Liver (tissue), 3 donors: ENCODE data around the gene LDLRAD4.

Source experiments
- ATF3 ChIP-seq: IDR thresholded peaks from 2 replicates; pipeline ENCODE4 v1.6.1; 2016; ENCODE audit warnings: antibody characterized with exemption
- CTCF ChIP-seq: fragments of 150-350 bp; IDR thresholded peaks from 2 replicates; pipeline ENCODE4 v1.5.1; 2017; ENCODE audit warnings: improper control_type of control experiment, low read depth, low read length; ENCODE audit not compliant: missing input control
- EGR1 ChIP-seq, 2 donors: IDR thresholded peaks; 2 replicates each; pipeline ENCODE4 v1.6.1; 2016 to 2018; ENCODE audit warnings: antibody characterized with exemption in 2 of 2, low read depth in 2 of 2
- GABPA ChIP-seq, 2 donors: IDR thresholded peaks in 1 of 2; conservative IDR thresholded peaks in 1 of 2; 2 replicates each; pipeline ENCODE4 v1.6.1; 2016; ENCODE audit warnings: antibody characterized with exemption in 2 of 2, mild to moderate bottlenecking in 1 of 2, moderate library complexity in 1 of 2
- HNF4A ChIP-seq, 2 donors: conservative IDR thresholded peaks; 2 replicates each; pipeline ENCODE4 v1.6.1; 2016; ENCODE audit warnings: antibody characterized with exemption in 2 of 2, mild to moderate bottlenecking in 2 of 2
- JUND ChIP-seq, 2 donors: IDR thresholded peaks; 2 replicates each; pipeline ENCODE4 v1.6.1; 2016; ENCODE audit warnings: antibody characterized with exemption in 2 of 2
- MAX ChIP-seq: IDR thresholded peaks from 2 replicates; pipeline ENCODE4 v1.6.1; 2016; ENCODE audit warnings: antibody characterized with exemption
- RAD21 ChIP-seq, 2 donors: IDR thresholded peaks; 2 replicates each; pipeline ENCODE4 v1.6.1; 2016; ENCODE audit warnings: antibody characterized with exemption in 2 of 2, mild to moderate bottlenecking in 2 of 2
- REST ChIP-seq: IDR thresholded peaks from 2 replicates; pipeline ENCODE4 v1.6.1; 2016; ENCODE audit warnings: antibody characterized with exemption, mild to moderate bottlenecking
- RXRA ChIP-seq, 2 donors: IDR thresholded peaks; 2 replicates each; pipeline ENCODE4 v1.6.1; 2017 to 2018; ENCODE audit warnings: antibody characterized with exemption in 2 of 2, mild to moderate bottlenecking in 1 of 2
- SP1 ChIP-seq: IDR thresholded peaks from 2 replicates; pipeline ENCODE4 v1.6.1; 2018; ENCODE audit warnings: antibody characterized with exemption, mild to moderate bottlenecking
- TAF1 ChIP-seq: conservative IDR thresholded peaks from 2 replicates; pipeline ENCODE4 v1.6.1; 2016; ENCODE audit warnings: antibody characterized with exemption, mild to moderate bottlenecking
- YY1 ChIP-seq: IDR thresholded peaks from 2 replicates; pipeline ENCODE4 v1.6.1; 2016; ENCODE audit warnings: antibody characterized with exemption, mild to moderate bottlenecking
- ZBTB33 ChIP-seq: IDR thresholded peaks from 2 replicates; pipeline ENCODE4 v1.6.1; 2016; ENCODE audit warnings: antibody characterized with exemption
- donor health status: healthy.
- donor health status: healthy.

GRCh38 chr18:13661779-13662256 lies 443.3 kb downstream of the LDLRAD4 start:
- no peak for TF ChIP-seq CTCF
- no peak for TF ChIP-seq TAF1
- TF ChIP-seq MAX, result no peak
- TF ChIP-seq RAD21 (IDR thresholded peaks at IDR 0.05), result no peak
- TF ChIP-seq YY1, result no peak
- TF ChIP-seq ATF3, result no peak
- no peak for TF ChIP-seq ZBTB33
- no peak for TF ChIP-seq JUND (IDR thresholded peaks at IDR 0.05)
- TF ChIP-seq RXRA (IDR thresholded peaks at IDR 0.05), result no peak
- TF ChIP-seq SP1, result no peak
- no peak for TF ChIP-seq REST
- no peak for TF ChIP-seq EGR1 (IDR thresholded peaks at IDR 0.05; ENCODE audit: low read depth in 2 of 2)
- TF ChIP-seq GABPA (IDR thresholded peaks at IDR 0.05 in 1 of 2, conservative IDR thresholded peaks at IDR 0.05 in 1 of 2), result no peak
- no peak for TF ChIP-seq HNF4A (conservative IDR thresholded peaks at IDR 0.05)
